AG10803 (cell line): Measurements from ENCODE around the gene LHFPL2.
"Not testable (repeated sequence)": the region's sequence is repeated elsewhere in the genome, so short reads cannot be mapped to it uniquely, and the experiment has no call there.

Source experiments
- DNase-seq: peaks from one replicate; pipeline ENCODE4 v3.0.0; 2010; ENCODE audit warnings: low read depth
- H3K4me3 ChIP-seq: 2 replicates; pipeline ENCODE4 v1.5.1; 2011; ENCODE audit warnings: mild to moderate bottlenecking, low read length, control low read depth
- TF ChIP-seq, protein P1 (sequence below): conservative IDR thresholded peaks from 2 replicates; pipeline ENCODE4 v1.5.1; 2011; ENCODE audit warnings: mild to moderate bottlenecking, low read length, control low read depth, inconsistent platforms

The LHFPL2 gene

GRCh38 chr5:78689540-78690252, 41.1 kb upstream of the LHFPL2 start:
- no peak overlapping the region for H3K4me3 ChIP-seq
- no peak for DNase-seq
- TF ChIP-seq, protein P1, sequence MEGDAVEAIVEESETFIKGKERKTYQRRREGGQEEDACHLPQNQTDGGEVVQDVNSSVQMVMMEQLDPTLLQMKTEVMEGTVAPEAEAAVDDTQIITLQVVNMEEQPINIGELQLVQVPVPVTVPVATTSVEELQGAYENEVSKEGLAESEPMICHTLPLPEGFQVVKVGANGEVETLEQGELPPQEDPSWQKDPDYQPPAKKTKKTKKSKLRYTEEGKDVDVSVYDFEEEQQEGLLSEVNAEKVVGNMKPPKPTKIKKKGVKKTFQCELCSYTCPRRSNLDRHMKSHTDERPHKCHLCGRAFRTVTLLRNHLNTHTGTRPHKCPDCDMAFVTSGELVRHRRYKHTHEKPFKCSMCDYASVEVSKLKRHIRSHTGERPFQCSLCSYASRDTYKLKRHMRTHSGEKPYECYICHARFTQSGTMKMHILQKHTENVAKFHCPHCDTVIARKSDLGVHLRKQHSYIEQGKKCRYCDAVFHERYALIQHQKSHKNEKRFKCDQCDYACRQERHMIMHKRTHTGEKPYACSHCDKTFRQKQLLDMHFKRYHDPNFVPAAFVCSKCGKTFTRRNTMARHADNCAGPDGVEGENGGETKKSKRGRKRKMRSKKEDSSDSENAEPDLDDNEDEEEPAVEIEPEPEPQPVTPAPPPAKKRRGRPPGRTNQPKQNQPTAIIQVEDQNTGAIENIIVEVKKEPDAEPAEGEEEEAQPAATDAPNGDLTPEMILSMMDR, result no peak

GRCh38 chr5:78687514-78687913, 38.9 kb upstream of the LHFPL2 start:
- DNase-seq, H3K4me3 ChIP-seq: not testable (repeated sequence)

DNA sequence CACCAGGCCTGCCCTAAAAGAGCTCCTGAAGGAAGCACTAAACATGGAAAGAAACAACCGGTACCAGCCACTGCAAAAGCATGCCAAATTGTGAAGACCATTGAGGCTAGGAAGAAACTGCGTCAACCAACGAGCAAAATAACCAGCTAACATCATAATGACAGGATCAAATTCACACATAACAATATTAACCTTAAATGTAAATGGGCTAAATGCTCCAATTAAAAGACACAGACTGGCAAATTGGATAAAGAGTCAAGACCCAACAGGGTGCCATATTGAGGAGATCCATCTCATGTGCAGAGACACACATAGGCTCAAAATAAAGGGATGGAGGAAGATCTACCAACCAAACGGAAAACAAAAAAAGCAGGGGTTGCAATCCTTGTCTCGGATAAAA, 35.3 kb upstream of the LHFPL2 start:
- not testable (repeated sequence) for DNase-seq, H3K4me3 ChIP-seq

DNA sequence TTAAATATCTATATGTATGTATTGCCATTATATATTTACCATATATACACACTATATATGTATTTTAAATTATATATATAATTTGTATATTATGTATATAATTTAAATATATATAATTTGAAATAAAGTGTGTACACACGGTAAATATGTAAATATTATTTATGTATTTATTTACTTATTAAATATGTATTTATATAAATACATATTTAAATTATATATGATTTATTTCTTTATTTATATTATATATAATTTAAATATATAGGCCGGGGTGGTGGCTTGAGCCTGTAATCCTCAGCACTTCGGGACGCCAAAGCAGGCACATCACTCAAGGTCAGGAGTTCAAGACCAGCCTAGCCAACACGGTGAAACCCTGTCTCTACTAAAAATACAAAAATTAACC, 31.3 kb upstream of the LHFPL2 start:
- H3K4me3 ChIP-seq, result no peak overlapping the region
- DNase-seq, result no peak
- TF ChIP-seq, protein P1, result no peak

- no peak overlapping the region for H3K4me3 ChIP-seq
- DNase-seq, result peak; percentile 98
- TF ChIP-seq, protein P1, result peak; percentile 33
Observed at GRCh38 chr5:78677777-78678668, 29.5 kb upstream of the LHFPL2 start.

DNA sequence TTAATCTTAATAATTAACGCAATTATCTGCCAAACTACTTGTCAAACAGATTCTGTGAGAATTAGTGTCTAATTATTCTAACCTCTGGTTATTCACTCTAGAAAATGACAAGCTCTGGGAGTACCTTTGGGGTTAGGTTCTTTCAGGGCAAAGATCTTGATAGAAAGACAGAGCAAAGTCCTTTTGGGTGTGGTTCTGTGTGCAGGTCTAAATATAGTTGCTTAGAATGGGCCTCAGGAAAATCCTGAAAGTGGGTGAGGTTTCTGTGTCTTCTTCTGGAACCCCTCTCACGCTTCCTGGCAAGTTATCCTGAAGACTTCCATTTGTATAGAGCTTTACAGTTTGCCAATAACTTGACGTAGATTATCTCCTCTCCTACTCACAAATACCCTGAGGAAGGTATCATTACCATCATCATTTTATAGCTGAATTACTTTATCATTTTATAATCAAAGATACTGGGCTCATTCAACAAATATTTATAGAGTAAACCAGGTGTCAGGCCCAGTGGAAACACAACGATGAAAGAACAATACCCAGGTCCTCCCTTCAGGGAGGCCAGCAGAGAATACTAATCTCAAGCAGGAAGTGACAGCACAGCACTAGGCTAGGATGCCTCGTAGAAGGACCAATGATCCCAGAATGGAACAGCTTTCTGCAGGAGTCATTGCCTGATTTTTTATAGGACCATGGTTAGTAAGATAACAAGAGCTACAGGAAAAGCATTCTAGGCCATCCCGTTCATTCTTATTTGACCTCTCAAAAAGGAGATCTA, 27.6 kb upstream of the LHFPL2 start:
- no peak for DNase-seq
- TF ChIP-seq, protein P1, result no peak
- H3K4me3 ChIP-seq, result no peak overlapping the region

DNA sequence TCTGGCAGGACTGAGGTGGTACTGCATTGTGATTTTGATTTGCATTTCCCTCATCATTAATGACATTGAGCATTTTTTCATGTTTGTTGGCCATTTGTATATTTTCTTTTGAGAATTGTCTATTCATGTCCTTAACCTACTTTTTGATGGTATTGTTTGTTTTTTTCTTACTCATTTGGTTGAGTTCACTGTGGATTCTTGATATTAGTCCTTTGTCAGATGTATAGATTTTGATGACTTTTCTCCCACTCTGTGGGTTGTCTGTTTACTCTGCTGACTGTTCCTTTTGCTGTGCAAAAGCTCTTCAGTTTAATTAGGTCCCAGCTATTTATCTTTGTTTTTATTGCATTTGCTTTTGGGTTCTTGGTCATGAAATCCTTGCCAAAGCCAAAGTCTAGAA, 25.3 kb upstream of the LHFPL2 start:
- not testable (repeated sequence) for H3K4me3 ChIP-seq, DNase-seq

DNA sequence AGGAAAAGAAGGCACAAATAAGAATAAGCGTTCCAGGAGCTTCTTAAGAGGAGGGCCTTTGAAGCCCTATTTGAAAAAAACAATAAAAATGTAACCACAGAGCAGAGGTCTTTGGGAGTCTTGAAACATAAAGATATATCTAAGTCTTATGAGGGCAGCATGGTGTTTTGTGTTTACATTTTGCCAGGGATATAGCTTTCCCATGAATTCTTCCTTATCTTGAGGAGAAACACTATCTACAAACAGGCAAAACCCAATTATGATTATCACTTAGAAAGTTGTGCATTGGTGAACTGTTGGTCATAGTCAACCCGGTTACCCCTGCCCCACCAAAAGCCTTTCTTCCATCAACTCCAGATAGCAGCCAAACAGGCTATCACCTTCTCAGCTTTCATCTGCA, 23.6 kb upstream of the LHFPL2 start:
- no peak overlapping the region for H3K4me3 ChIP-seq
- TF ChIP-seq, protein P1, result no peak
- no peak for DNase-seq
